ENCODE data around the gene RPL18A. TPM values are rescaled to one million over a fixed set of nuclear protein-coding genes. Genes with fewer than 3 reads are reported as not detected.

RPL18A gene
- total and polyA plus RNA-seq, 2 of the 13 experiments (the other 11 are each of a cell fraction or from before 2014, with no cell fraction given), result 1,471 to 2,004 TPM

GRCh38 chr19:17862711-17863519 lies 3.2 kb downstream of the RPL18A start (continued):
- TF ChIP-seq, protein P1, sequence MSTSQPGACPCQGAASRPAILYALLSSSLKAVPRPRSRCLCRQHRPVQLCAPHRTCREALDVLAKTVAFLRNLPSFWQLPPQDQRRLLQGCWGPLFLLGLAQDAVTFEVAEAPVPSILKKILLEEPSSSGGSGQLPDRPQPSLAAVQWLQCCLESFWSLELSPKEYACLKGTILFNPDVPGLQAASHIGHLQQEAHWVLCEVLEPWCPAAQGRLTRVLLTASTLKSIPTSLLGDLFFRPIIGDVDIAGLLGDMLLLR (CRISPR knock-in tag; IDR thresholded peaks at IDR 0.05), result 0 out of 2 replicates have a peak, but pooled peaks have one; percentile 21
- TF ChIP-seq HMG20A (CRISPR knock-in tag; IDR thresholded peaks at IDR 0.05; ENCODE audit: borderline replicate concordance) (no peak), HNRNPL (IDR thresholded peaks at IDR 0.05; ENCODE audit: low read depth, low read length) (0 out of 2 replicates have a peak, but pooled peaks have one; percentile 23), MXD1 (CRISPR knock-in tag; IDR thresholded peaks at IDR 0.05) (no peak)
- TF ChIP-seq, protein P2, sequence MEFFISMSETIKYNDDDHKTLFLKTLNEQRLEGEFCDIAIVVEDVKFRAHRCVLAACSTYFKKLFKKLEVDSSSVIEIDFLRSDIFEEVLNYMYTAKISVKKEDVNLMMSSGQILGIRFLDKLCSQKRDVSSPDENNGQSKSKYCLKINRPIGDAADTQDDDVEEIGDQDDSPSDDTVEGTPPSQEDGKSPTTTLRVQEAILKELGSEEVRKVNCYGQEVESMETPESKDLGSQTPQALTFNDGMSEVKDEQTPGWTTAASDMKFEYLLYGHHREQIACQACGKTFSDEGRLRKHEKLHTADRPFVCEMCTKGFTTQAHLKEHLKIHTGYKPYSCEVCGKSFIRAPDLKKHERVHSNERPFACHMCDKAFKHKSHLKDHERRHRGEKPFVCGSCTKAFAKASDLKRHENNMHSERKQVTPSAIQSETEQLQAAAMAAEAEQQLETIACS (CRISPR knock-in tag; IDR thresholded peaks at IDR 0.05), result no peak

GRCh38 chr19:17863520-17864182 lies 3.9 kb downstream of the RPL18A start:
- ATAC-seq, result no peak
- H3K36me3 ChIP-seq (replicated peaks in 1 of 2; ENCODE audit: control insufficient read depth in 1 of 2, insufficient read depth in 2 of 2, low read length in 2 of 2), result peaks cover 14 to 33% of the 10 kb centered on the region in 2 experiments
- no peak overlapping the region for H3K4me2 ChIP-seq (ENCODE audit: low read depth, low read length)
- WGBS (ENCODE audit: low lambda C conversion rate), result 93% methylated on average over 5 of the region's 8 CpGs
- peaks cover 51% of the 10 kb centered on the region for H3K4me1 ChIP-seq (ENCODE audit: insufficient read depth, low read length)
- H3K27ac ChIP-seq (ENCODE audit: extremely low read length, insufficient read depth, low read length), result no peak overlapping the region
- FAIRE-seq, result no peak
- H4K20me1 ChIP-seq (ENCODE audit: insufficient read depth, low read length), result peaks cover 55% of the 10 kb centered on the region
- peaks cover 2 to 5% of the 10 kb centered on the region in 2 experiments; a peak in 2 of 5 replicates for H3K27me3 ChIP-seq (ENCODE audit: control insufficient read depth in 1 of 2, insufficient read depth in 2 of 2, low read length in 2 of 2)
- no TSS peak for BruUV-seq (replicated peaks)
- POLR2A ChIA-PET, result interaction anchor here (1.4 to 1.9 kb wide), 2 partner anchors 67 to 69 kb away, joined by 4 to 6 read pairs; partner anchors contain the start of gene B3GNT3
- H3K9ac ChIP-seq (ENCODE audit: insufficient read depth, low read depth, low read length), result no peak overlapping the region
- intact Hi-C loops (cut with micrococcal nuclease; ENCODE audit: unreplicated experiment) (no loop called here), in situ Hi-C loops (cut with HindIII; ENCODE audit: extremely low pct_ligation_motif_present, low pct_unique_long_range_greater_than_20kb) (no loop called here)
- CTCF ChIA-PET (ENCODE audit: low intra/inter-chr PET ratio, low total read pairs), result no interaction called here
- no peak for DNase-seq (ENCODE audit: low spot score)
- H3K9me3 ChIP-seq (ENCODE audit: low read length), result no peaks in the 10 kb centered on the region
- H3K4me3 ChIP-seq (replicated peaks in 1 of 3; ENCODE audit: insufficient read depth in 1 of 3, low read depth in 2 of 3, low read length in 3 of 3), result no peak overlapping the region
- H2AFZ ChIP-seq (ENCODE audit: low read length), result no peak overlapping the region
- peaks cover 27% of the 10 kb centered on the region for H3K79me2 ChIP-seq (ENCODE audit: insufficient read depth, low read length)
- TF ChIP-seq DMAP1 (CRISPR knock-in tag; IDR thresholded peaks at IDR 0.05) (no peak), FIP1L1 (IDR thresholded peaks at IDR 0.05; ENCODE audit: borderline replicate concordance, insufficient read depth, low read depth, low read length) (no peak), ZEB1 (IDR thresholded peaks at IDR 0.05; ENCODE audit: insufficient replicate concordance, low read depth) (no peak), TBX2 (CRISPR knock-in tag; IDR thresholded peaks at IDR 0.05; ENCODE audit: borderline replicate concordance) (0 out of 2 replicates have a peak, but pooled peaks have one; percentile 2), ZFP37 (CRISPR knock-in tag; IDR thresholded peaks at IDR 0.05; ENCODE audit: borderline replicate concordance) (no peak), DR1 (CRISPR knock-in tag; IDR thresholded peaks at IDR 0.05) (no peak), HDAC6 (IDR thresholded peaks at IDR 0.05; ENCODE audit: low read depth, low read length) (no peak), ZNF687 (CRISPR knock-in tag; IDR thresholded peaks at IDR 0.05) (peak; percentile 22; the same call in 1 of the 2 replicates)
- TF ChIP-seq, protein P3, sequence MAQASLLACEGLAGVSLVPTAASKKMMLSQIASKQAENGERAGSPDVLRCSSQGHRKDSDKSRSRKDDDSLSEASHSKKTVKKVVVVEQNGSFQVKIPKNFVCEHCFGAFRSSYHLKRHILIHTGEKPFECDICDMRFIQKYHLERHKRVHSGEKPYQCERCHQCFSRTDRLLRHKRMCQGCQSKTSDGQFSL (CRISPR knock-in tag; IDR thresholded peaks at IDR 0.05), result no peak

Data from HepG2 (cell line).